Fibroblast of skin of right quadriceps (primary cell): ENCODE measurements around the gene PCDHAC2.

Experiments
- DNase-seq: peaks from one replicate; pipeline ENCODE4 v3.0.0-alpha.2; 2013

The PCDHAC2 gene

DNA sequence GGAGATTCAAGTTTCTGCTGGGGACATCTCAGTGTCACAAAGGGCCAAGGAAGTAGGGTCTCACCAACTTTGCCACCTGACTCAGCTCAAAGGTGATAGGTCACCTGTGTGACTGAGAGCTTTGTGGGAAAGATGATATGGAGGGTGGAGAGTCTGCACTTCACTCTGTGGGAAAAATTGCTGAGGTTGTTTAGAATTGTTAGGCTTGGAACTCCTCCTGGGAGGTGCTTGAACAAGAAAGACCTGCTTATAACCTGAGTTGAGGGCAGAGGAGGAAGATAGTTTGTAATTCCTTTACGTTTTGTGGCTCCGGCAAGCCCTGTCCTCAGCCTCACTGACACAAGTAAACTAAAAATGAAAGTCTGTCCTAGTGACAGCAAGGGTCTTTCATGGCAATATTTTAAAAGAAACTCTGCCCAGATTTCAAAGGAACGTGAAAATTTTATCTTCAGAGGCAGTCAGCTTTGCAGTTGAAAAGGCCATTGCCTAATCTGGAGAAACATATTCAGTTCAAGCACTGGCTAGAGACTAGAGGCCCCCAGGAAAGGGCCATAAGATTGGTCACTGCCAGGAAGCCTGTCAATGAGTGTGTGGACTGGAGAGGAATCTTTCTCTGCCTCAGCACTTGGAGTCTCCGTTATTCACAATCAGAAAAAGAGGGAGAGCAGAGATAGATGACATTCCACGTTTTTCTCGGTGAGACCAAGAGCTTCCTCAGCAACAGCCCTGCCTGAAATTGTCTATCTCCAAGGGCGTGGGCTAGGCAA is 23.2 kb downstream of the PCDHAC2 start:
- DNase-seq = no peak

DNA sequence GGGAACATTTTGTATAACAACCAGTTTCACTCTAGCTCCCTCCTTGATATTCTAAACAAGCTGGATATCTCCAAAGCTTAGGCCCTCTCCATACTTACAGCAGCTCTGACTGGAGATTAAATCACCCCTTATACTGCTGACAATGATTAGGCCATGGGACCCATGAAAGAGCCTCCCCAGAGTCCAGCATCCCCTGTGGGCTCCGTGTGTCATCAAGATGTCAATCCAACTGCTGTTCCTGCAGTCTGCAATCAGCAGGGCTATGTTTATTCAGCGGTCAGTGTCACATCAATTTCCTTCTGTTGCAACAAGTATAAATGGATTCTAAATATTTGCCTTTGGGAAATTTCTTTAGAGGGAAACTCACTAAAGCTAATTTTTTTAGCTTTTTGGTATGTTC is 26.6 kb downstream of the PCDHAC2 start:
- no peak for DNase-seq

GRCh38 chr5:140996060-140996459 is 29.8 kb downstream of the PCDHAC2 start:
- peak; percentile 9 for DNase-seq

- no peak for DNase-seq
These were observed 32.7 kb downstream of the PCDHAC2 start for GRCh38 chr5:140998921-140999410.

DNA sequence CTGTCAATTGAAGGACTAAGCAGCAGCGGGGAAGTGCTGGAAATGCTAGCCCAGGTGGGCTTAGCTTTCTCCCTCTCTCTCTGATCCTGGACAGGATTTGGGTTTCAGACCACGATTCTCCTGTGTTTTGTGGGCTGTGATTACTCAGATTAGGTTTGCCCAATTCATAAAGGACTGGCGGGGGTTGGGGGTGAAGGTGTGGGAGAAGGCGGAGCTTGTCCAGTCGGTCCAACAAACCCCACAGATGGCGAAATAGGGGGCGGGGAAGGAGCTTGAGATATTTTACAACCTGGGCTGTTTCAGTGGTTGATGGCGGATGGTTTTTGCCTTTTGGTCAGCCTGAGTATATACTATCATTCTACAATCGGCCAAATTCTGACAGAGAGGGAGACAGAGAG is 35.2 kb downstream of the PCDHAC2 start:
- DNase-seq = no peak

DNA sequence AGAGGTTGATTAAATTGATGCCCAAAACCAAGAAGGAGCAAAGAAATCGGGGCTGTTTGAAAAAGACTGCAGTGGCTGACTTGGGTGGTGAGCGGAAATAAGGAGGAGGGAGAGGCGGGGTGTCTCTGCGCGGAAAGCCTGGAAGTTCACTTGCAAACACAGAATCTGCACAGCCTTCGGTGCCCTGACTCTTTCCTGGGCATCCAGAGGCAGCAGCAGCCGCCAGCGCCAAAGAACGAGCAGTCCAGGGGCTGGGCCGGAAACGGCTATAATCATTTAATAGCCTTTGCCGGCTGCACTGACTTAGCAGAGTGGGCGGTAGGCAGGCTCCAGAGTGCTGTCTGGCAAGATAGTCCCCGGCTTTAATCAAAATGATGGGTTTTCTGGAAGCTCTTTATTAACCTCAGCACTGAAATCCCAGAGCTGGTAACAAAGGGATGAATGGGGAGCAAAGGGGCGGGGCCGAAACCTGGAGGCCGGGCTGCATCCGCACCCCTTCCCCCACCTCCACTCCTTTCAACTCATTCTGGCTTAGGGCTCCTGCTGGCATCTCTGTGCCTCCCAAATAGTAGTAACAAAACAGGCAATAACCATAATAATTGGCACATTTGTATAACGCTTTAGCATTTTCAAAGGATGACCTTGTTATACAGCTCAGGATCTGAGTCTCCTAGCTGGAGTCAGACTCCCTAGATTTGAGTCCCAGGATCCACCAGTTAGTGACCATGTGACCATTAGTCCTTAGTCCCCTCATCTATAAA is 35.7 kb downstream of the PCDHAC2 start:
- no peak for DNase-seq

DNA sequence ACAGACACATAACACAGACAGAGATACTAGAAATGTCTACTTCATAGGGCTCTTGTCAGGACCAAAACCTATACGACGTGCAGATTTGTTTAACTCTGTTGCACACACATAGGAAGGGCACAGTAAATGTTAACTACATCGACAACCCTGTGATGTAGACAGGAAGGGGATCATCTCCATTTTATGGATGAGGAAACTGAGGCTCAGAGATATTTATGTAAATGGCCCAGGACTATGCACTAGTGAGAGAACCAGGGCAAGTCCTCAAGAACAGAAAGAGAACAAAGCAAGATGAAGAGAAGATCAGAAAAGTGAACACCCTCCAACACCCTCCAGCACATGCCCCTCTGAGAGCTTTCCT is 36.3 kb downstream of the PCDHAC2 start:
- DNase-seq = no peak

- no peak for DNase-seq
These were observed 36.8 kb downstream of the PCDHAC2 start for GRCh38 chr5:141003031-141003430.

- no peak for DNase-seq
These were observed 37.7 kb downstream of the PCDHAC2 start for GRCh38 chr5:141003791-141004611.

GRCh38 chr5:141007791-141008190 is 41.5 kb downstream of the PCDHAC2 start:
- no peak for DNase-seq

- no peak for DNase-seq
These were observed 43.9 kb downstream of the PCDHAC2 start for GRCh38 chr5:141010047-141010793.

- DNase-seq = no peak
These were observed 51.7 kb downstream of the PCDHAC2 start for GRCh38 chr5:141017943-141018342.
